GM23338 (cell line): ENCODE results near the gene DMRTC1. TPM values are rescaled to one million over a fixed set of nuclear protein-coding genes. Genes with fewer than 3 reads are reported as not detected.
"Not testable (repeated sequence)": the region's sequence is repeated elsewhere in the genome, so short reads cannot be mapped to it uniquely, and the experiment has no call there.

Experiments used
- ATAC-seq: fragments of 200-7000 bp; cut with Tn5 transposase; 3 replicates; pipeline ENCODE4 v1.9.1; 2020
- DNase-seq: peaks from one replicate; pipeline ENCODE4 v3.0.0-alpha.2; 2015; ENCODE audit warnings: low spot score
- H2AFZ ChIP-seq: fragments of 200-600 bp; sonication (generic); 2 replicates; pipeline ENCODE4 v1.8.0; 2016; ENCODE audit warnings: antibody characterized with exemption, mild to moderate bottlenecking, moderate library complexity
- H3F3A ChIP-seq: fragments of 200-600 bp; sonication (generic); replicated peaks from 2 replicates; pipeline ENCODE4 v1.8.0; 2017; ENCODE audit warnings: antibody characterized with exemption, mixed run types, low read depth
- H3K27ac ChIP-seq: fragments of 200-600 bp; sonication (generic); 2 replicates; pipeline ENCODE4 v1.6.1; 2016; ENCODE audit warnings: low read depth
- H3K27me3 ChIP-seq: fragments of 200-600 bp; sonication (generic); 2 replicates; pipeline ENCODE4 v1.8.0; 2016; ENCODE audit warnings: mild to moderate bottlenecking, mixed run types, moderate library complexity; ENCODE audit not compliant: insufficient read depth
- H3K36me3 ChIP-seq: fragments of 200-600 bp; sonication (generic); 2 replicates; pipeline ENCODE4 v1.8.0; 2016; ENCODE audit warnings: mild to moderate bottlenecking; ENCODE audit not compliant: insufficient read depth
- H3K4me1 ChIP-seq: fragments of 200-600 bp; sonication (generic); 2 replicates; pipeline ENCODE4 v1.8.0; 2016; ENCODE audit warnings: mild to moderate bottlenecking, moderate library complexity; ENCODE audit not compliant: insufficient read depth
- H3K4me2 ChIP-seq: fragments of 200-600 bp; sonication (generic); 2 replicates; pipeline ENCODE4 v1.7.1; 2017; ENCODE audit warnings: mixed run types
- H3K4me3 ChIP-seq: fragments of 200-600 bp; sonication (generic); 2 replicates; pipeline ENCODE4 v1.6.1; 2016; ENCODE audit warnings: mixed run types
- H3K79me2 ChIP-seq: fragments of 200-600 bp; sonication (generic); replicated peaks from 2 replicates; pipeline ENCODE4 v1.8.0; 2017; ENCODE audit warnings: mild to moderate bottlenecking; ENCODE audit not compliant: insufficient read depth
- H3K9me2 ChIP-seq: fragments of 200-600 bp; sonication (generic); 2 replicates; pipeline ENCODE4 v1.8.0; 2017; ENCODE audit not compliant: insufficient read depth
- H4K20me1 ChIP-seq: fragments of 200-600 bp; sonication (generic); replicated peaks from 2 replicates; pipeline ENCODE4 v1.8.0; 2017; ENCODE audit warnings: mild to moderate bottlenecking; ENCODE audit not compliant: insufficient read depth
- H3K27ac Mint-ChIP-seq: 2 replicates; pipeline ENCODE4 v1.8.0; 2020; ENCODE audit warnings: inconsistent platforms, mild to moderate bottlenecking, moderate library complexity, mixed read lengths
- H3K27me3 Mint-ChIP-seq: 3 replicates; pipeline ENCODE4 v1.8.0; 2022; ENCODE audit warnings: low read depth, mild to moderate bottlenecking, moderate library complexity, mixed read lengths, inconsistent platforms; ENCODE audit not compliant: insufficient read depth, poor library complexity
- H3K36me3 Mint-ChIP-seq: 3 replicates; pipeline ENCODE4 v1.8.0; 2021; ENCODE audit warnings: low read depth, mild to moderate bottlenecking, inconsistent platforms, moderate library complexity, mixed read lengths
- H3K4me1 Mint-ChIP-seq: 3 replicates; pipeline ENCODE4 v1.8.0; 2020; ENCODE audit warnings: mild to moderate bottlenecking, inconsistent platforms, mixed read lengths
- H3K4me3 Mint-ChIP-seq: 3 replicates; pipeline ENCODE4 v1.8.0; 2021; ENCODE audit warnings: moderate library complexity, mild to moderate bottlenecking, inconsistent platforms, mixed read lengths
- H3K9me3 Mint-ChIP-seq: 3 replicates; pipeline ENCODE4 v1.8.0; 2020; ENCODE audit warnings: moderate library complexity, mild to moderate bottlenecking, inconsistent platforms, mixed read lengths
- long read RNA-seq: library from polyadenylated mRNA; unstranded; transcript quantifications from one replicate; pipeline ENCODE4 v2.0.0, GENCODE V29; 2020; ENCODE audit not compliant: unreplicated experiment
- polyA plus RNA-seq: library from polyadenylated mRNA; unstranded; fragments of >200 nt; fragmentation: Nextera tagmentation; extraction: Ambion mirVana; gene quantifications from 2 replicates; pipeline ENCODE4 v1.2.1, GENCODE V29; 2016
- total RNA-seq: library from RNA; depleted of rRNA; stranded (reverse); fragments of >200 nt; shearing (Covaris generic); gene quantifications from 2 replicates; pipeline ENCODE4 v1.2.3, GENCODE V29; 2014; rRNA removed

The DMRTC1 gene
- total RNA-seq = not detected in 2 replicates
- not detected in 2 replicates for polyA plus RNA-seq
- long read RNA-seq, partial matches to known transcripts = 0 of 1 reads
- long read RNA-seq, other reads (novel, unspliced or antisense) = 1 of 1 reads

- not testable (repeated sequence) for H3K4me3 Mint-ChIP-seq, DNase-seq, H3K4me3 ChIP-seq, H3K27ac Mint-ChIP-seq, H3K9me2 ChIP-seq, H3K4me2 ChIP-seq, H4K20me1 ChIP-seq, H3F3A ChIP-seq, H3K9me3 Mint-ChIP-seq, H2AFZ ChIP-seq, H3K27me3 ChIP-seq, H3K4me1 ChIP-seq, H3K79me2 ChIP-seq, H3K4me1 Mint-ChIP-seq, H3K36me3 Mint-ChIP-seq, H3K27ac ChIP-seq, H3K36me3 ChIP-seq, H3K27me3 Mint-ChIP-seq
- peak; percentile 90 for ATAC-seq
Observed at GRCh38 chrX:72943819-72944169, at the start of gene DMRTC1. Gene DMRTC1 (minus strand): TSS chrX:72943837. CDS start chrX:72875694, 68,143 bp downstream.

- not testable (repeated sequence) for H3K27ac Mint-ChIP-seq, H3F3A ChIP-seq, H3K27me3 Mint-ChIP-seq, H3K79me2 ChIP-seq, H4K20me1 ChIP-seq, DNase-seq, H3K4me3 Mint-ChIP-seq, H3K27ac ChIP-seq, H3K4me2 ChIP-seq, ATAC-seq, H3K9me3 Mint-ChIP-seq, H3K4me1 ChIP-seq, H2AFZ ChIP-seq, H3K36me3 ChIP-seq, H3K4me3 ChIP-seq, H3K36me3 Mint-ChIP-seq, H3K4me1 Mint-ChIP-seq, H3K27me3 ChIP-seq, H3K9me2 ChIP-seq
Observed at GRCh38 chrX:72980894-72981469, 37.3 kb upstream of the DMRTC1 start.

GRCh38 chrX:72974885-72975284, 31.2 kb upstream of the DMRTC1 start:
- H2AFZ ChIP-seq, H4K20me1 ChIP-seq, H3K27ac ChIP-seq, H3K27me3 ChIP-seq, H3K9me3 Mint-ChIP-seq, H3F3A ChIP-seq, H3K4me3 Mint-ChIP-seq, H3K9me2 ChIP-seq, H3K4me1 ChIP-seq, H3K36me3 ChIP-seq, H3K27me3 Mint-ChIP-seq, ATAC-seq, H3K4me1 Mint-ChIP-seq, H3K27ac Mint-ChIP-seq, H3K36me3 Mint-ChIP-seq, H3K79me2 ChIP-seq, H3K4me2 ChIP-seq, H3K4me3 ChIP-seq, DNase-seq: not testable (repeated sequence)

GRCh38 chrX:72971859-72972258, 28.2 kb upstream of the DMRTC1 start:
- H3K79me2 ChIP-seq, DNase-seq, H3K36me3 ChIP-seq, H3K36me3 Mint-ChIP-seq, H3K4me2 ChIP-seq, H3K9me3 Mint-ChIP-seq, H3K4me1 ChIP-seq, H3K27me3 Mint-ChIP-seq, ATAC-seq, H3F3A ChIP-seq, H3K27me3 ChIP-seq, H3K9me2 ChIP-seq, H4K20me1 ChIP-seq, H3K4me3 ChIP-seq, H2AFZ ChIP-seq, H3K4me3 Mint-ChIP-seq, H3K27ac ChIP-seq, H3K4me1 Mint-ChIP-seq, H3K27ac Mint-ChIP-seq: not testable (repeated sequence)

- H3K4me3 ChIP-seq, H3K27ac ChIP-seq, H3K27me3 ChIP-seq, H3K27ac Mint-ChIP-seq, H3K4me1 Mint-ChIP-seq, H3K27me3 Mint-ChIP-seq, H4K20me1 ChIP-seq, DNase-seq, H3F3A ChIP-seq, H3K4me3 Mint-ChIP-seq, H3K36me3 ChIP-seq, H3K9me3 Mint-ChIP-seq, H2AFZ ChIP-seq, H3K9me2 ChIP-seq, H3K4me2 ChIP-seq, H3K36me3 Mint-ChIP-seq, H3K4me1 ChIP-seq, H3K79me2 ChIP-seq: not testable (repeated sequence)
- ATAC-seq = peak; percentile 42
Observed at GRCh38 chrX:72959971-72960370, 16.3 kb upstream of the DMRTC1 start.

GRCh38 chrX:72943035-72943818, 410 bp downstream of the DMRTC1 start:
- not testable (repeated sequence) for H3K27me3 ChIP-seq, H3K4me2 ChIP-seq, H3K79me2 ChIP-seq, H3K4me3 Mint-ChIP-seq, H3K27me3 Mint-ChIP-seq, H3K36me3 ChIP-seq, H3K9me2 ChIP-seq, H3K27ac ChIP-seq, H3F3A ChIP-seq, H2AFZ ChIP-seq, H3K27ac Mint-ChIP-seq, H3K9me3 Mint-ChIP-seq, DNase-seq, H3K4me1 Mint-ChIP-seq, H3K36me3 Mint-ChIP-seq, H3K4me3 ChIP-seq, H4K20me1 ChIP-seq, H3K4me1 ChIP-seq
- peak; percentile 81 for ATAC-seq
